Fibroblast of lung (primary cell): Measurements from ENCODE around the gene GP5. TPM values are rescaled to one million over a fixed set of nuclear protein-coding genes. Genes with fewer than 3 reads are reported as not detected.

Experiments
- DNase-seq, 2 donors: peaks; one replicate each; pipeline versions ENCODE4 v3.0.0 to v3.0.0-alpha.2; 2010; ENCODE audit warnings: low read depth in 2 of 2
- H2AFZ ChIP-seq: 2 replicates; pipeline ENCODE4 v1.5.1; 2012; ENCODE audit warnings: low read length, control low read depth, inconsistent platforms
- H3K27ac ChIP-seq: 2 replicates; pipeline ENCODE4 v1.5.1; 2011; ENCODE audit warnings: low read length, control low read depth; ENCODE audit not compliant: insufficient read depth
- H3K27me3 ChIP-seq: 2 replicates; pipeline ENCODE4 v1.5.1; 2011; ENCODE audit warnings: mild to moderate bottlenecking, low read length; ENCODE audit not compliant: control insufficient read depth, insufficient read depth
- H3K36me3 ChIP-seq: 2 replicates; pipeline ENCODE4 v1.5.1; 2011; ENCODE audit warnings: low read length; ENCODE audit not compliant: control insufficient read depth, insufficient read depth
- H3K4me1 ChIP-seq: 2 replicates; pipeline ENCODE4 v1.5.1; 2011; ENCODE audit warnings: low read length; ENCODE audit not compliant: control insufficient read depth, insufficient read depth; ENCODE audit errors: extremely low read depth
- H3K4me2 ChIP-seq: 2 replicates; pipeline ENCODE4 v1.5.1; 2011; ENCODE audit warnings: low read length, control low read depth; ENCODE audit not compliant: insufficient read depth; ENCODE audit errors: extremely low read depth
- H3K4me3 ChIP-seq, 4 experiments: fragments of 200-600 bp in 1 of 4; sonication (generic) in 1 of 4; replicated peaks in 1 of 4; 2 replicates each; pipeline ENCODE4 v1.5.1; 2011 to 2016; ENCODE audit warnings: low read length in 4 of 4, low read depth in 3 of 4, mild to moderate bottlenecking in 3 of 4, control low read depth in 2 of 4, inconsistent platforms in 1 of 4, mixed read lengths in 1 of 4; ENCODE audit not compliant: insufficient read depth in 1 of 4; ENCODE audit errors: control extremely low read depth in 1 of 4
- H3K79me2 ChIP-seq: 2 replicates; pipeline ENCODE4 v1.5.1; 2012; ENCODE audit warnings: mild to moderate bottlenecking, low read length, inconsistent platforms; ENCODE audit not compliant: control insufficient read depth, insufficient read depth
- H3K9ac ChIP-seq: 2 replicates; pipeline ENCODE4 v1.5.1; 2011; ENCODE audit warnings: mild to moderate bottlenecking, low read length, control low read depth; ENCODE audit not compliant: insufficient read depth
- H3K9me3 ChIP-seq: 2 replicates; pipeline ENCODE4 v1.5.1; 2012; ENCODE audit warnings: low read depth, low read length; ENCODE audit not compliant: control insufficient read depth, insufficient read depth
- H4K20me1 ChIP-seq: 2 replicates; pipeline ENCODE4 v1.5.1; 2011; ENCODE audit warnings: low read length; ENCODE audit not compliant: control insufficient read depth, insufficient read depth; ENCODE audit errors: extremely low read depth
- CTCF ChIP-seq, 2 donors: IDR thresholded peaks in 1 of 2; conservative IDR thresholded peaks in 1 of 2; 1 replicate in 1 of 2; 2 replicates in 1 of 2; pipeline ENCODE4 v1.5.1; 2011 to 2012; ENCODE audit warnings: low read length in 2 of 2, control low read depth in 1 of 2, inconsistent platforms in 1 of 2, low read depth in 1 of 2, mild to moderate bottlenecking in 1 of 2
- EZH2 ChIP-seq: IDR thresholded peaks from 2 replicates; pipeline ENCODE4 v1.5.1; 2012; ENCODE audit warnings: low read length, control low read depth, mild to moderate bottlenecking; ENCODE audit errors: missing control alignments
- polyA plus RNA-seq, 2 donors: library from polyadenylated mRNA; depleted of rRNA in 1 of 2; stranded (reverse) in 1 of 2; unstranded in 1 of 2; fragments of >200 nt; gene quantifications; 2 replicates each; pipeline ENCODE4 v1.2.1, GENCODE V29; 2011 to 2012; ENCODE audit warnings: missing spikeins in 1 of 2
- total RNA-seq: library from RNA; depleted of rRNA; stranded (reverse); fragments of >200 nt; gene quantifications from 2 replicates; pipeline ENCODE4 v1.2.1, GENCODE V29; 2014

GP5 gene
- total and polyA plus RNA-seq, 2 donors (not counting 1 experiment from before 2014, with no cell fraction given): 0.06 to 0.17 TPM

- H3K9ac ChIP-seq: no peak overlapping the region
- no peak overlapping the region for H2AFZ ChIP-seq
- H3K4me1 ChIP-seq: no peaks in the 10 kb centered on the region
- no peaks in the 10 kb centered on the region for H4K20me1 ChIP-seq
- no peak for TF ChIP-seq EZH2
- no peak for TF ChIP-seq CTCF (conservative IDR thresholded peaks at IDR 0.05 in 1 of 2, IDR thresholded peaks at IDR 0.05 in 1 of 2; ENCODE audit: low read depth in 1 of 2, low read length in 2 of 2)
- H3K9me3 ChIP-seq: no peaks in the 10 kb centered on the region
- H3K36me3 ChIP-seq: no peaks in the 10 kb centered on the region
- H3K27me3 ChIP-seq: peaks cover 9% of the 10 kb centered on the region
- no peak overlapping the region for H3K27ac ChIP-seq
- H3K79me2 ChIP-seq: no peaks in the 10 kb centered on the region
- DNase-seq: no peak
- no peak overlapping the region for H3K4me3 ChIP-seq
- H3K4me2 ChIP-seq: no peak overlapping the region
These were observed 15.7 kb downstream of the GP5 start for GRCh38 chr3:194383276-194383940.

- no peak for DNase-seq
- no peaks in the 10 kb centered on the region for H4K20me1 ChIP-seq
- no peak overlapping the region for H3K27ac ChIP-seq
- H3K27me3 ChIP-seq: peaks cover 9% of the 10 kb centered on the region
- H3K79me2 ChIP-seq: no peaks in the 10 kb centered on the region
- H3K9ac ChIP-seq: no peak overlapping the region
- no peak overlapping the region for H2AFZ ChIP-seq
- no peak for TF ChIP-seq EZH2
- TF ChIP-seq CTCF (conservative IDR thresholded peaks at IDR 0.05 in 1 of 2, IDR thresholded peaks at IDR 0.05 in 1 of 2; ENCODE audit: low read depth in 1 of 2, low read length in 2 of 2): no peak
- H3K36me3 ChIP-seq: no peaks in the 10 kb centered on the region
- no peaks in the 10 kb centered on the region for H3K4me1 ChIP-seq
- no peak overlapping the region for H3K4me3 ChIP-seq
- no peak overlapping the region for H3K4me2 ChIP-seq
- no peaks in the 10 kb centered on the region for H3K9me3 ChIP-seq
These were observed 16.2 kb downstream of the GP5 start for GRCh38 chr3:194382892-194383223.

GRCh38 chr3:194382196-194382891 is 16.7 kb downstream of the GP5 start:
- H3K9ac ChIP-seq: no peak overlapping the region
- TF ChIP-seq EZH2 (no peak), CTCF (conservative IDR thresholded peaks at IDR 0.05 in 1 of 2, IDR thresholded peaks at IDR 0.05 in 1 of 2; ENCODE audit: low read depth in 1 of 2, low read length in 2 of 2) (no peak)
- H3K36me3 ChIP-seq: no peaks in the 10 kb centered on the region
- no peaks in the 10 kb centered on the region for H3K9me3 ChIP-seq
- no peaks in the 10 kb centered on the region for H3K4me1 ChIP-seq
- no peak overlapping the region for H3K4me2 ChIP-seq
- H3K27ac ChIP-seq: no peak overlapping the region
- H2AFZ ChIP-seq: no peak overlapping the region
- H3K27me3 ChIP-seq: peaks cover 9% of the 10 kb centered on the region
- DNase-seq: no peak
- no peaks in the 10 kb centered on the region for H3K79me2 ChIP-seq
- H4K20me1 ChIP-seq: no peaks in the 10 kb centered on the region
- H3K4me3 ChIP-seq: no peak overlapping the region
